Ammon's horn (tissue), 1 donor: ENCODE measurements around the gene FAM131B.
A peak's percentile ranks its signal among the peaks of the same experiment; 100 is the strongest.
"Not testable (repeated sequence)": the region's sequence is repeated elsewhere in the genome, so short reads cannot be mapped to it uniquely, and the experiment has no call there.

Experiments used
- DNase-seq: peaks from one replicate; pipeline ENCODE4 v3.0.0-alpha.2; 2016; ENCODE audit warnings: low spot score

Gene FAM131B

DNA sequence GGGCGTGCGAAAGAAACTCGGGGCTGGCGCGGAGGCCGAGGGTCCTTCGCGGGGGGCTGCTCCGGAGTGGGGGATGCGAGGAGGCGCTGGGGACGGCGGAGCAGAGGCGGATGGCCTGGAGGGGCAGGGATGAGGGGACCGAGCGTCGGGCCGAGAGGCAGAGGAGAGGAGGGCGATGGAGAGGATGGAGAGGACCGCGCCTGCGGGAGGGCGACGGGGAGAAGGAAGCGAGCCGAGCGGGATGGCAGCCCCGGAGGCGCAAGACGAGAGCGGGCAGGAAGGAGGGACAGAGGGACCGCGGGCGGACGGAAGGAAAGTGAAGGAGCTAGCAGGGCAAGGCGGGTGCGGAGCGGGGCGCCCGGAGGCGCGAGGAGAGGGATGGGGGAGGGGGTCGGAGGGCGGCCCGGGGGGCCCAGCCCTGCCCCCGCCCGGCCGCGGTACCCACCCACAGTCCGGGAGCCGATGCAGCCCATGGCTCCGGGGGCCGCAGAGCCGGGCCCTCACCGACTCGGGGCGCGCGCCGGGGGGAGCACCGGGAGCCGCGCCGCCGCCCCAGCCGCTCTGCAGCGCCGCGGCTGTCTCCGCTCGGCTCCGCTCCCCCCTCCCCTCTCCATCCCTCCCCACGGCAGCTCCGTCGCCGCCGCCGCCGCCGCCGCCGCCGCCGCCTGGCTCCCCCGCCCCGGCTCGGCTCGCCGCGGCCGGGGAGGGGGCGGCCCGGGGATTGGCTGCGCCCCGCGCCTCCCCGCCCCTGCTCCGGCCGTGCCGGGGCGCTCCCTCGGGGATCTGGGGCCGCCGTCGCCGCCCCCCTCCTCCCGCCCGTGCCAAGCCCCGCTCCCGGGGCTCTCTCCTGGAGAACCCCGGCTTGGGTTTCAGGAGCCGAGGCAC is at the start of gene FAM131B:
FAM131B (minus strand) TSS at position 583 of the 885 bp plus-strand sequence; CDS start at position 473, 110 bp downstream.
- DNase-seq = peak; percentile 74

DNA sequence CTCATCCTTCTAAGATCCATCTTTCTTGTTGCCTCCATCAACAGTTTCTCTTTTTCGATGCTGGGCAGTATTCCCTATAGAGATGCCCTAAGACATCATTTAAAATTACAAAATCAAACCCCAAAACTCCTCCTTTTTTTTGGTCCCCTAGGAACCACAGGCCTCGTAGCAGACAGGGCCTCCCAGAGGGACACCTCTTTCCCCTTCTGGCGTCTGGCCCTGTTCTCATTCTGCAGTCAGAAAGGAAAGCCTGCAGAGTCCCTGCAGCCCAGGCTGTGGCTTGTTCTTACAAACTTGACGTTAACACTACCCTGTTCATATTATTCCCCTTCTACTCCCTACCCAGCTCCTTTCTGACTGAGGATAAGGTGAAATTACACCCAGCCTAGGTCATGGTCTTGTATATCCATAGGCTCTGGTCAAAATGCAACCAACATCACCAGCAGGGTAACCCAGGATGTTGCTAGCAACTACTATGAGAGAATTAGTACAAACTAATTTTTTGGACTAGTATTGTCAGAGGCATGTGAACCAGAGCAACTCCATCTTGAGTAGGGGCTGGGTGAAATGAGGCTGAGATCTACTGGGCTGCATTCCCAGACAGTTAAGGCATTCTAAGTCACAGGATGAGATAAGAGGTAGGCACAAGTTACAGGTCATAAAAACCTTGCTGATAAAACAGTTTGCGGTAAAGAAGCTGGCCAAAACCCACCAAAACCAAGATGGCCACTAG is 49.6 kb upstream of the FAM131B start:
- DNase-seq = no peak

DNA sequence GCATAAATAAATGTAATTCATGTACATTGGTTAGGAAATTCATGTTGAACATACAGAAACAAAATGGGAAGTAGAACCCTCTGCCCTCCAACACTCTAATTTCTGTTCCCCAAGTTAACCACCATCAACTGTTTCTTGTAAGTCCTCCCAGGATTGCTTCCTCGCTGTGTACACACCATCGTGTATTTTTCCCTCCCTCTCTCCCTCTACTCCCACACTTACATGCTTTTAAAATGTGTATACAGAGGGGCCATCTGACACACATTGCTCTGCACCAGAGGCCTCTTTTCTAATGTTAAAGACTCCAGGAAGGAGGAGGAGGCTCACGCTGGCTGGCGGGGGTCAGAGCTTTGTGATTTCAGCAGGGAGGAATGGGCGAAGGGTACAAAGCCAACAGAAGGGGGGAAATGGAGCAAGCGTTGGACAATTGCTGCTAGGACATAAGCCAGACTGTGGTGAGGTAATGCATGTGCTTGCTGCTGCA is 48.0 kb upstream of the FAM131B start:
- DNase-seq = peak; percentile 30

DNA sequence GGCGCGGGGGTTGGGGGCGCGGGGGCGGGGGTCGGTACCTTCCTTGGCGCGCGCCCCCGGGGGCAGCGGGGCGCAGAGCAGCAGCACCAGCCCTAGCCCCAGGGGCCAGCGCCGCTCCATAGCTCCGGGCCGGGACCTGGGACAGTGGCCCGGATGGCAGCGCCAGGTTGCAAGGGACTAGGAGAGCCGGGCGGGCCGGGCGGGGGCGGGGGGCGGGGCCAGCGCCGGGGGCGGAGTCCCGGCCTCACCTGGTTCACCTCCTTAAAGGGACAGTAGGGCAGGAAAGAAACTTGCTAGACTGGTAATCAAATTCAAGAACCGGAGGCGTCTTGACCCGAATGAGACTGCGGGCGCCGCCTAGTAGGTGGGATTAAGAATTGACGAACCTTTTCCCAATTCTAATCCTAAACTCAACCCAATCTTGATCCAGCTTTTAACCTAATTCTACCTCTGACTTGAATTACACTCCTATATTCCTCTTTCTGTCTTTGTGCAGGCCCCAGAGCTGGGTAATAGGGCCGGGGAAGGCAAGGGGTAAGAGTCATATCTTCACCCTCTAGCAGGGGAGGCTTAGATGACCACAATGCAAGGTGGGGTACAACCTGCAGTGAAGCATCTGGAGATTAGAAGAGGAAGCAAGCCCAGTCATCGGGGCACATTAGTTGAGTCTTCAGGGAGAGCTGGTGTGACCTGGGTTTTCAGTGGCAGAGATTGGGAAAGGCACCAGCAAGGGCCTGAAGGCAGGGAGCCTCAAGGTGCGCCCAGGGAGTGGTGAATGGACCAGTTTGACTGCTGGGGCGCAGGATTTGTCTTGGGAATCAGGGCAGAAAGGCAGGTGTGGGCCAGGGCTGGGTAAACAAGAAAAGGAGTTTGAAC is 46.4 kb upstream of the FAM131B start, which contains the start of gene EPHA1:
EPHA1 (minus strand) TSS at position 171 of the 876 bp plus-strand sequence; CDS start at position 120, 51 bp downstream.
- DNase-seq = no peak

DNA sequence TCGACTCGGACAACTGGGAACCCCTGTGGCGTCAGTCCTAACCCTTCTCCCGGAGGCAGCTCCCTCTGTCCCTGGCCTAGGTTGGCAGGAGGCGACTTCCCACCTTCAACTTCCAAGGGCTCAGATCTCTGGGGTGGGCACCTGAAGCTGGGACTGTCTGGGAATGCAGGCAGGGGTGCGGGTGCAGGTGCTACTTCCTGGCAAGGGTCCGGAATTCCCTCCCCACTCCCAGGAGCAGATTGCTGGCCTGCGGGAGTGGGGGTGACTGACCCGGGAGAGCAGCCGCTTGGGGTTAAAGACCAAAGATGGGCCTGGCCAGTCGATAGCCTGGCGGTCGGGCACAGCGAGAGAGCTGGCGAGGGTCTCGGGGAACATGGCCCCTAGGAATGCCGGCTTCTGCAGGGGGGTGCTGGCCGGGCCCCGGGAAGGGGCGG is 45.8 kb upstream of the FAM131B start:
- DNase-seq = no peak

DNA sequence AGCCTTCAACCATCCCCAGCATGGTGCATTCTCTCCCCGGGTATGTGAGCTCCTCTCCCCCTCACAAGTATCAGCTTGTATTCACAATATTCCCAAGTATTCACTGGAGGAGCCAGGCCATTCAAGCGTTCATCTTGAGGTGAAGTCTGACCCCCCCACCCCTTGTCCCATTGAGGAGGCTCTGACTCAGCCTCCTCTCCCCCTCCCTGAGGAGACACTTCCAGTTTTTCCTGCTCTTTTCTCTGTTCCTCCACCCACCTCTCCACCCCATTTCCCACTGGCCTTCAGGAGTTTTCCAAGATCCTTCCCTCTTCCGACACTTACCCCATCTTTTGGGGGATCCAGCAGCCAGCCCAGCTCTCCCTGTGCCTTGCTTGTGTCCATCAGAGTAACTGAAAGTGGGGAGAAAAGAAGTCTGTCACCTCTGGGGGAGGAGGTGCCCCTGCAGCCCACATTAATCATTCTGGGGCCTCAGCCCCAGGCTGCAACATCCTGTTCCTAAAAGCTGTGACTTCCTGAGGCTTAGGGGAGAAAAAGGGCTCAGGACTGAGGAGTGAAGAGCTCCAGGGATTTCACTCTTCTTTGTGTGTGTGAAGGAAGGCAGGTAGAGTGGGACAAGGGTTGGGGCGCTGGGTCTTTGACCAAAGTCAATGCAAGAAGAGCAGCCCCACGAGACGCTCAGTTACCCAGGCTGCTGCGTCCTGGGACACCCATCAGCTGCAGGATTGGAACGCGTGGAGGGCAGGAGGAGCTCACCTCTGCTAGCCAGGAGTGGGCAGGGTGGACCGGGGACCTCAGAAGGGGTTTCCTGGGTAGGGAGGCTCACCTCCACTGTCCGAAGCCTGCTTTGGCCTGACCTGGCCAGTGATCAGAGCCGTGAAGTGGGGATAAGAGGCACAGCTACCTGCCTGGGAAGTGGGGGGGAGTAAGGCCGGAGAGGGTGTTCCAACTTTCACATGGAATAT is 45.1 kb upstream of the FAM131B start:
- DNase-seq = no peak

DNA sequence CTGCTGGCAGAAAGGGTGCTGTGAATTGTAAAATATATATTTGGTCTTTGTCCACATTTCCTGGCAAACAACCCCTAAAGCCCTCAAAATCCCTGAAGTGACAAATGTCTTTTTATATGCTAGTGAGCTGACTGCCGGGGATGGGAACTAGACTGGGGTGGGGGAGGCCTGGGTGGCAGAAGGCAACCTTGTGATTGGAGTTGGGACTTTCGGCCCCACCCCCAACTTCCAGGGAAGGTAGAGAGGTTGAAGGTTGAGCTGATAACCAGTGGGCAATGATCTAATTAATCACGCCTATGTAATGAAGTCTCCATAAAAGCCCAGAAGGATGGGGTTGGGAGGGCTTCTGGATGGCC is 43.5 kb upstream of the FAM131B start:
- no peak for DNase-seq

DNA sequence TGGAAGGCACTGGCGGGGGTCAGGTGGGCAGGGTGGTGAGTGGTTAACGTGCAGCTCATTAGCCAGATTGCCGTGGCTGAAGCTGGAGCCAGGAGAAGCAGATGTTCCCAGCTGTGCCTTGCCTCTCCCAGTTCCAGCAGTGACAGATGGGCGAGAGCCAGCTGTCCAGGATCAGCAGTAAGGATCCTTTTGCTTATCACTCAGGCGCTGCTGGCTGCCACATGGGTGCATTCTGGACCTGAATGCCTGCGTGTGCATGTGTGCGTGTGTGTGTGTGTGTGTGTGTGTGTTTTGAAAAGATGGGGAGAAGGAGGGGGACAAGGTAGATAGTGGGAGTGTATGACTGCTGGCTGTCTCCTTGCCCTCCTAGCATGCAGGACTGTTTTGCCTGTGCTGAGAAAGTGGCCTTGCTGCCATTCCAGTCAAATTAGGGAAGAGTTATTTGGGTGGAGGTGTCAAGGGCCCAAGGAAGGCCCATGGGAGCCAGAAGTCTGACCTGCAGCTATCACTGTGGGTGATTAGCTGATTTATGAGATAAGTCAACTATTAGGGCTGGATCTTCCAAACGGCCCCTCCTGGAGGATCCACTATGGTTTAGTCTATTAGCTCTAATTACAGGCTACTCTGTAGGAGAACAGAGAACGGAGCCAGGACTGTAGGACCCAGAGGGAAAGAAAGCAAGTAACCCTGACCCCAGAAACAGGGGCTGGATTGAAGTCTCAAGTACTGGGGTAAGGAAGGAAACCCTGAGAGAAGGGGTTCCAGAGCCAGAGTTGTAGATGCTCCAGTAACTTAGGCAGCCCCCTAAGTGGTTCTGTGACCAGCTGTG is 42.9 kb upstream of the FAM131B start:
- DNase-seq = no peak

DNA sequence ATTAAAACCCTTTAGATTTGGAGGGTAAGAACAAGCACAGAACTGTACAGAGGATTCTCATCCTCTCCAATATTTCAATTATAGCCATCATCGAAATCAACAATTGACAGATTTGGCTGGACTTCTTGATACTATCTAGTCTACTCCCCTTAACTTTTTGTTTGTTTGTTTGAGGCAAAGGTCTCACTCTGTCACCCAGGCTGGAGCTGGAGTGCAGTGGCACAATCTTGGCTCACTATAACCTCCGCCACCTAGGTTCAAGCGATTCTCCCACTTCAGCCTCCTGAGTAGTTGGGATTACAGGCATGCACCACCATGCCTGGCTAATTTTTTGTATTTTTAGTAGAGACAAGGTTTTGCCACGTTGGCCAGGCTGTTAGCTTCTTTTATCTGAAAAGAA is 39.7 kb upstream of the FAM131B start:
- DNase-seq = not testable (repeated sequence)

DNA sequence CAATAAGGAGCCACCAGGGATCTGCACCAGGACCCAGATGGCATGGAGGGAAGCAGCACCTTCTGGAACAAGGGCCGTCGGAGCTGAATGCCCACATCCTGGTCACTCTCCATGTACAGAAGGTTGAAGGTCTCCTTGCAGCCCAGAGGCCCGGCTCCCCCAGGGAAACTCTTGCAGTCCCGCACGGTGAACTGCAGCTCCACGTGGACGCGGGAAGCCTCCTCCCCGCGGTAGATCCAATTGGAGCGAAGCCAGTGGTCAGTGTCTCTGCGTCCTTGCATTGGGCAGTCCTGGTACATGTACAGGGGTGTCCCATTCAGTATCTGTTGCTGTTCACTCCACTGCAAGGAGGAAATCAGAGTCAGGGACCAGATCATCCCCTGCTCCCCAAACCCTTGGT is 38.8 kb upstream of the FAM131B start:
- DNase-seq = no peak

DNA sequence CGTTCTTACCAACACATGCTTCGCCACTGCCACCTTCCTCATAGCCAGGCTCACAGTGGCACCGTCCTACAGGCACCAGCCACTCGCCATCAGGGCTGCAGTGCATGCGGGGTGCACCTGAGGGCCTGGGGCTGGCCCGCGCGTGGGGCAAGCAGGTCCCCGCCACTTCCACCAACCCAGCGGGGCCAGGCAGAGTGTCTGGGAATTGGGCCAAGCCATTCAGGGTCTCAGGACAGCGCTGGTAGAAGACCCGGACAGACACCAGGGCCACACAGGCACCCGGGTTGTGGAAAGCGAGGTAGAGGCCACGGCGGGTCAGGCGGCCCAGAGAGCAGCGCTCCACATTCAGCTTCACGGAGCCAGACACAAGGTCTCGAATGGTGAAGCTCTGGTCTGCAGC is 37.1 kb upstream of the FAM131B start:
- no peak for DNase-seq

DNA sequence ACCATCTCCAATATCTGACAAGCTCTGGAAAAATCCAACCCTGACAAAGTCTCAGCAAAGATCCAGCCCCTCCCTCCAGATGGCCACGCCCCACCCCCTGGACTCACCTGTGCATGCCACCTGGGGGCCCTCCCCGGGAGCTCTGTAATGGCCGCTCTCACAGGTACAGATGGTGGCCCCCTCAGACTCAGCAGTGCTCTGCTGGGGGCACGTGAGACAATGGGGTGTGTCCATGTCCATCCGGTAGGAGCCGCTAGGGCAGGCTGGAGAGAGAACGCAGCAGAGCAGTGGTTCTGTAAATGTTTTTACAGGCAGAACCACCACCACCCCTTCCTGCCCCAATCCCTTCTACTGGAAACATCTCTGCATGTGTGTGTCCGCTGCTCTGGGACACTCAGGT is 36.6 kb upstream of the FAM131B start:
- DNase-seq = no peak

DNA sequence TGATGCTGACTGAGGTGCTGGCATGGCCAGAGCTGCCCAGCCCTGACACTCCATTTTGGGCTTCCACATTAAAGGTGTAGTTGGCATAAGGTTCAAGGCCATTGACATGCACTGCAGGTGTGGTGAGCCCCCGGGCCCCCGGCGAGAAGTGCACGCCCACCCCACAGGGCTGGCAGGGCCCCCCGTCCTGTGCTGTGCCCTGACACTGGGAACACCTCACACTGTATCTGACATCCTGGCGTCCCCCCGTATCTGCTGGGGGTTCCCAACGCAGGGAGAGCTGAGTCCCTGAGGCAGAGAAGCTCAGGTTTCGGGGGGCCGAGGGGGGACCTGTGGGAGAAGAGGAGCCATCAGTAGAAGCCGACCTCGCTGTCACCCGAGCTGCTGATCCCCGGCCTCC is 36.1 kb upstream of the FAM131B start:
- no peak for DNase-seq

DNA sequence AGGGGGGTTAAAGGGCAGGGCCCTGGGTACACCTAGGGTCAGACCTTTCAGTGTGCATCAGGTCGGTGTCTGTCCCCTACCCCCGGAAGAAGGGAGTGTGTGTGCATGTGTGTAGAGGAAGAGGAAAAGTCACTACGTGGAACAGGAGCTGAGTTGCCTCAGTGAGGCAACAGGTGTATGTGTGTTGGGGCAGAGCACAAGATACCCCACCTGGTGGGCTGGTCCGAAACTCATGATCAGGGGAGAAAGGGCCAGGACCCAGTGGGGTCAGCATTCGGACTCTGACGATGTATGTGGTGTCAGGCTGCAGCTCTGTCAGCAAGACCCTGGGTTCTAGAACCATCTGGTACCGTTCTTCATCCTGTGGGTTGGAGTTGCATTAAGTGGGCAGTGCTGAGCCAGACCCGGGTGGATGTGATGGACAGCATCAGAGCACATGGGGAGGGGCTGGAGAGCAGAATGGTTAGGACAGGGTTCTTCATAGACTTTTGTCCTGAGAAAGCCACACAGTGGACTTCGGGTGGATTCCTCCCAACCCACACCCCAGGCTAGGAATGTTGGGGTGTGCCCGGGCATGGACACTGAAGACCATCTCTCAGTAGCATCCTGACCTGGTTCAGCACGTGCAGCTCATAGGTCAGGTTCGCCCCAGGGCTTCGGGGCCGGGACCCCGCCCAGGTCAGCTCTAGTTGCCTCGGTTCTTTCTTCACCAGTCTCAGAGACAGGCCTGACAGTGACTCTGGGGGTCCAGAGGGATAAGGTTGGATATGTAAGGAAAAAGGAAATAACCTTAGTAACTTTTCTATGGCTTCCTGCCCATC is 35.4 kb upstream of the FAM131B start:
- DNase-seq = no peak

DNA sequence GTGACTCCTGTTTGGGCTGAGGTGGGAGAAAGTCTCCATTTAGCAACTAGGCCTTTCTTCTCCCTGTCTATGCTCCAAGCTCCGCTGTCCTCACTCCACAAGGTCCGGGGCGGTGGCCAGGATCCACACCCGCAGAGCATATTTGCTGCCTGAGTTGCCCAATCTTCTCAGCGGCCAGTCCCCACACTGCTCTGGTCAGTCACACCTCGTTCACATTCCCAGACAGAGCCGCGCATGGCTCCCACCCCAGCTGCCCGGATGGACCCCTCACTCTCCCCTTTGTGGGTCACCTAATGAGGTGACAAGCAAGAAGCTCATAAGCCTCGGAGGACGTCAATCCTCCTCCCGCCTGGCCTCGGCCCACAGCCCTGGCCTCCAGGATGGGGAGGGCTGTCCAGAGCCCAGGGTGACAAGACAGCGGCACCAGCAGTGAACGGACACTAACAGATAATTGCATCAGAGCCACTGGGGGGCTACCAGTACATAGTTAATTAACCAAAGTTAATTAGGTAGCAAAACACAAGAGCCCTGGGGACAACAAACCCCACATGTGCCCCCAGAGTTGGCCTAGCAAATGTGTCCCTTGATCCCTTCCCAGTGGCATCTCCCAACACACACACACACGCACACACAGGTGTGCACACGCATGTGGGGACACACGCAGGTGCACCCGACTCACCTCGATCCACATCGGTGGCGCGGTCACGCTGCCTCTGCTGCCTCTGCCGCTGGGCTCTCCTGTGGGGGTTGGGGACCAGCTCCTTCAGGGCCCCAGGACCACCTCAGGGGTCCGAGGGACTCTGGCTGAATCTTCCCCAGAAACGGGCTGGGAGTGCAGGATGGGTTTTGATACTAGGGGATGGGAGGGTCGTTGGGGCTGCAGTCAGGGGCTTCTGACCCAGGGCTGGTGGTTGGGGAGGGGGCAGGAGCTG is 34.4 kb upstream of the FAM131B start:
- DNase-seq = no peak

DNA sequence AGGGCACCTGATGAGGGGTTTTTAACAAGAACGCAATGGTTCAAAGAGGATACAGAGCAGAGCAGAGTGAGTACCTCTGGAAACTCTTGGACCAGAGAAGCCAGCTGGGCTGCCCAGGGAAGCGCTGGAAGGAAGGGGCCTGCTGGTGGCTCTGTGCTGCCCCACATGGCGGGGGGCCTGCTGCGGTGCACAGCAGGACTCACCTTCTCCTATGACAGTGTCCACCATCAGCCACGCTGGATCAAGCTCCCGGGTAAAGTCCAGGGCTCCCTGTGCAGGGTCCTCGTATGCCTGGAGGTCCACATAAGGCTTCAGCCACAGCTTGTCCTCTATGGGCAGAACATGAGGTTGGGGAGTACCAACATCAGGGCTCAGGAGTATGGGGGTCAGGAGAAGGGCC is 33.7 kb upstream of the FAM131B start:
- DNase-seq = no peak

DNA sequence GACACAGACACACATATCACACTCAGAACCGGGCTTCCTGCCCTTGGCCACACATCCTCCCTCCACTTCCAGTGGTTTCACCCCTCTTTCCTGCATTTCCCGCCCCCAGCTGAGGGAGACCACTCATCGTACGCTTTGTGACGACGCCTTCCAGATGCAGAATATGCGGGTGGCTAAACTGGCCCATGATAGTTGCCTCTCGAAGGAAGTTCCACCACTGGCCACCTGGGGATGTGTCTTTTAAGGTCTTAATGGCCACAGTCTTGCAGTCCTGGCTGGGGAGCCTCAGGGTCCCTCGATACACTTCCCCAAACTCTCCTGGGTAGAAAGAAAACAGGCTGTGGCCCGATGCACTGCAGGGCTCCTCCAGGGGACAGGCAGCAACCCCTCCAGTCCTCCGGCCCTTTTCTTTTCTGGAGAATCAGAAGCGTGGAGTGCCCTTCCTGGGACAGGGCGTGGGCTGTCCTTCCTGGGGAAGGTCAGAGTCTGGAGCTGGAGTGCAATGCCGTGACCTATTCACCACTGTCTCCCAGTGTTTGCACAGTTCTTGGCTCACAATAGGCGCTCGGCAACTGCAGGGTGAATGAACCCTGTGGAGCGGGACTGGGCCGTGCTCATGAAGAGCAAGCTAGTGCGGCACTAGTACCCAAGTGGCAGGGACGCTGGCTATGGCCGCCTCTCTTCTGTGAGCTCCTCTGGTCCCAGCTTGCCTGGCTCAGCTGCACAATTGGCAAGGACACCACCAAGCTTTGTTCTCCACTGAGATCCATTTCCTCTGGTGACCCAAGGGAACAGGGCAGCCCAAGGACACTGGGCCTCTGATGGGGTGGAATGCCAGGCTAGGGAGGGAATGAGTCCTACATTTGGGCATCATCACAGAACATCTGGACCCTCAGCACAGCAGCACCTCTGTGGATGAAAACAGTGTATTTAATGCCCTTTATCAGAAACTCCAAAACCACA is 33.0 kb upstream of the FAM131B start:
- no peak for DNase-seq
